ENCODE data around the gene SAMD9L.

SAMD9L gene

DNA sequence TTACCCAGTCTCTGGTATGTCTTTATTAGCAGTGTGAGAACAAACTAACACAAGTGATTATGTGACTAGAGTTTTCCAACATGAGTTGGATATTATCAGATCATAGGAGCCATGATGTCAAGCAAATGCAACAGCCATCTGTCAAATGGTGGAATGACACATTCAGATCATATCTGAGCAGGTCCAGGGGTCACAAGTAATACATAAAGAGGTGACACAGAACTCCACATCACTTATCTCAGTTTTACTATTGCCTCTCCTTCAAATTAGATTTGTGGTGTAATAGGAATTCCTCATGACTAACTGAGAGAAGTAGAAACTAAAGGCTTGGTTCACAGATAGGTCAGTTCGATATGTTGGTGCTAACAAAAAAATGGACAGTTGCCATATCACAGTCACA lies 12.2 kb upstream of the SAMD9L start:
- TF ChIP-seq CTCF (IDR thresholded peaks at IDR 0.05; ENCODE audit: low read depth, low read length), result no peak
- no peak for DNase-seq (ENCODE audit: extremely low read depth, low read depth)

DNA sequence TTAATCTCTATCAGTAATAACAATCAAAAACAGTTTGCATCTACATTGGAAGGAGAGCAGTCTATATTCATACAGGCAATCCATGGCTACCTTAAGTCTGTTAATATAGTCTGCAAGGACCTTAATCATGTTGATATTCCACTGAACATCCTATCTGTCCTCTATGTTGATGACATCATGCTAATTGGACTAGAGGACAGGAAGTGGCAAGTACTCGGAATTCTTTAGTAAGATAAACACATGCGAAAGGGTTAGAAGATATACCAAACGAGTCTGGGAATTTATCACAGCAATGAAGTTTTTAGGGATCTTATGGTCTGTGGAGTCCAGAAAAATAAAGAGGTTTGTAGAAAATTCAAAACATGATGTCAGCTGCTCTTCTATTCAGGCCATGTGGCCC lies 11.3 kb upstream of the SAMD9L start:
- no peak for TF ChIP-seq CTCF (IDR thresholded peaks at IDR 0.05; ENCODE audit: low read depth, low read length)
- no peak for DNase-seq (ENCODE audit: extremely low read depth, low read depth)

- TF ChIP-seq CTCF (IDR thresholded peaks at IDR 0.05; ENCODE audit: low read depth, low read length), result no peak
- DNase-seq (ENCODE audit: extremely low read depth, low read depth), result no peak
These were observed 8.7 kb upstream of the SAMD9L start for GRCh38 chr7:93156884-93157283.

DNA sequence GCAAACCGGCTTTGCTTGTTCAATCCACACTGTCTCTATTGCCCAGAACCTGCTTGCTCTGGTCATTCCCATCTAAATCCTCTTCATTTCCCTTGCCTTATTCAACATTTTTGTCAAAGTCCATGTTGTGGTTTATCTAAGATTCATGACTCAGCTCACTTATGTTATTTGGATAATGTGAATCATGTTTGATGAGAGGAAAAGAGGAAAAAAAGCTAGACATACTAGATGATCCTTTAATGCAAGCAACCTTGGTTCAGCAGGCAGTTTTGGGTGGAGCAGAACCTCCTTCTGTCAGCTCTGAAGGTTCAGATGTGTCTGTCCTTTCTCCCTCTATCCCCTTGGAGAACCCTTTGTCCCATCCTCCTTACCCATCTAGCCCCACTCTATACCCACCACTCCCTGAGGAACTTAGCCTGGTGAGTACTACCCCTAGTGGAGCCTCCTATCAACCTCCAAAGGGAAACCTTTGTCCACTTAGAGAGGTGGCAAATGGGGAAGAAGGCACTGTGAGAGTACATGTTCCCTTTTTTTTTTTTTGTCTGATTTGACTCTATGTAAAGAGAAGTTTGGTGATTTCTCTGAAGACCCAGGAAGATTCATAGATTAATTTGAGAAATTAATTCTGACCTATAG lies 2.1 kb upstream of the SAMD9L start:
- no peak for DNase-seq (ENCODE audit: extremely low read depth, low read depth)

GRCh38 chr7:93148727-93149126 lies 542 bp upstream of the SAMD9L start:
- DNase-seq (ENCODE audit: extremely low read depth, low read depth), result no peak
- TF ChIP-seq CTCF (IDR thresholded peaks at IDR 0.05; ENCODE audit: low read depth, low read length), result no peak

More for the DNA sequence above, 2.1 kb upstream of the SAMD9L start:
- TF ChIP-seq CTCF (IDR thresholded peaks at IDR 0.05; ENCODE audit: low read depth, low read length), result no peak

DNA sequence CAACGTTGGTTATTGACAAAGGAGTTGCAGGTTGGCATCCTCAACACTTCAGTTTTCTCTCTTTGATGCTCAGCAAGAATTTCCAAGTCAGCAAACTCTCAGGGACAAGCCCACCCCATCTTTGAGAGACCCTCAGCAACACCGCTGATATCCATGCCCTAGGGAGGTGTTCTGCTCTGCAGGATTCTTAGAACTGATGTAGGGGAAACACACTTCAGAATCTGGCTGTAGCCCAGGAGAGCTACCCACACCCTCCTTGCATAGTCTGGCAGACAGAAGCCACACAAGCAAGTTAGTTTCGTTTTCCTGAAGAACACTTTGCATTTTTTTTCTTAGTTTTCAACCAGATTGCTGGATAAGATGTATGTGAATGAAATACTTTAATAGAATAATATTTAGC lies 822 bp downstream of the SAMD9L start:
- no peak for TF ChIP-seq CTCF (IDR thresholded peaks at IDR 0.05; ENCODE audit: low read depth, low read length)
- peak; percentile 14 for DNase-seq (ENCODE audit: extremely low read depth, low read depth)

GRCh38 chr7:93146472-93147141 lies 1.6 kb downstream of the SAMD9L start:
- TF ChIP-seq CTCF (IDR thresholded peaks at IDR 0.05; ENCODE audit: low read depth, low read length), result no peak
- no peak for DNase-seq (ENCODE audit: extremely low read depth, low read depth)

All from AG09319 (cell line).